Right atrium auricular region (tissue), 2 donors: ENCODE measurements around the gene NBAS. TPM values are rescaled to one million over a fixed set of nuclear protein-coding genes. Genes with fewer than 3 reads are reported as not detected.

Experiments
- DNase-seq: peaks from one replicate; pipeline ENCODE4 v3.0.0-alpha.2; 2019; ENCODE audit warnings: low spot score
- H3K27ac ChIP-seq, 2 donors: fragments of 200-600 bp; sonication (generic); 1 replicate in 1 of 2; 2 replicates in 1 of 2; pipeline ENCODE4 v1.5.1; 2016 to 2019
- H3K27me3 ChIP-seq, 2 donors: fragments of 200-600 bp; sonication (generic); one replicate each; pipeline versions ENCODE4 v1.5.1 to v1.6.0; 2017 to 2019
- H3K36me3 ChIP-seq: fragments of 200-600 bp; sonication (generic); one replicate; pipeline ENCODE4 v1.5.1; 2016
- H3K4me1 ChIP-seq, 2 donors: fragments of 200-600 bp; sonication (generic); one replicate each; pipeline versions ENCODE4 v1.5.1 to v1.6.0; 2017 to 2019
- H3K4me3 ChIP-seq, 2 donors: fragments of 200-600 bp; sonication (generic); 1 replicate in 1 of 2; 2 replicates in 1 of 2; pipeline ENCODE4 v1.5.1; 2017 to 2019; ENCODE audit warnings: mild to moderate bottlenecking in 1 of 2, moderate library complexity in 1 of 2
- H3K9me3 ChIP-seq, 2 donors: fragments of 200-600 bp; sonication (generic); one replicate each; pipeline ENCODE4 v1.5.1; 2019
- total RNA-seq, 2 donors: library from RNA; depleted of rRNA; stranded (reverse); fragments of >200 nt; gene quantifications; one replicate each; pipeline ENCODE4 v1.1.0, GENCODE V29; 2016
- TF ChIP-seq, protein P1 (sequence below), 2 donors: fragments of 200-600 bp; sonication (generic); IDR thresholded peaks; one replicate each; pipeline ENCODE4 v1.5.1; 2019; ENCODE audit warnings: antibody characterized with exemption in 2 of 2

NBAS gene
- total RNA-seq, 2 donors from 2014 or later: 31.1 to 39.1 TPM

DNA sequence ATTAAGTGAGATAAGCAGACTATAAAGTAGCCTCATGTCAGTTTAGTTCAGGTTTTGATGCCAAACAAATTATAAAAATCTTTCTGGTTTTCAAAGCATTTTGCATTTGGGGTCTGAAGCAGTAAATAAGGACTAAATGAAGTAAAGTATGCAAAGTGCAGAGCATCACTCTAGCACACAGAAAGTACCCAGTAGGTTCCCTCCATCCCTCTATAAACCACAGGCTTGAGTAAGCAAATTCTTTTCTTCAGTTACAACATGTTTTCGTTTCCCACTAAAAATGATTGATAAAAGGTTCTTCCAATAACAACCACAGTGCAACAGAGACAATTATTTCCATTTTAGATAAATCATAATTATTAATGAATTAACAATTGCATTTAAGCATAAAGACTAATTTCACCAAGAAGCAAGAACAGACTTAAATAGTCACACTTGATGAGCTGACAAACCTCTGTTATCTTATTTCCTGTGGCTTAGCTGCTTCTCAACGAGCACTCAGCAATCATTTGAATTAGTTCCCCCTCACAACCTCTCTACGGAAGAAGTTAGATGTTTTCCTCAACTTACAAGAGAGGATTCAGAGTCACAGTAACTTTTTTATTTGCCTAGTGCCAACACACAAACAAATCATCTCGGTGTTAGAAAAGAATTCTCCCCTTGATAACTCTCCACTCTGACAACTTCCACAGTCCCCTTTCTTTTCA, 249.8 kb downstream of the NBAS start:
- Histone ChIP-seq H3K36me3 (no peaks in the 10 kb centered on the region), H3K4me3 (no peak overlapping the region), H3K27me3 (no peaks in the 10 kb centered on the region), H3K27ac (no peak overlapping the region), H3K4me1 (no peaks in the 10 kb centered on the region), H3K9me3 (no peaks in the 10 kb centered on the region)
- no peak for DNase-seq
- TF ChIP-seq, protein P1, sequence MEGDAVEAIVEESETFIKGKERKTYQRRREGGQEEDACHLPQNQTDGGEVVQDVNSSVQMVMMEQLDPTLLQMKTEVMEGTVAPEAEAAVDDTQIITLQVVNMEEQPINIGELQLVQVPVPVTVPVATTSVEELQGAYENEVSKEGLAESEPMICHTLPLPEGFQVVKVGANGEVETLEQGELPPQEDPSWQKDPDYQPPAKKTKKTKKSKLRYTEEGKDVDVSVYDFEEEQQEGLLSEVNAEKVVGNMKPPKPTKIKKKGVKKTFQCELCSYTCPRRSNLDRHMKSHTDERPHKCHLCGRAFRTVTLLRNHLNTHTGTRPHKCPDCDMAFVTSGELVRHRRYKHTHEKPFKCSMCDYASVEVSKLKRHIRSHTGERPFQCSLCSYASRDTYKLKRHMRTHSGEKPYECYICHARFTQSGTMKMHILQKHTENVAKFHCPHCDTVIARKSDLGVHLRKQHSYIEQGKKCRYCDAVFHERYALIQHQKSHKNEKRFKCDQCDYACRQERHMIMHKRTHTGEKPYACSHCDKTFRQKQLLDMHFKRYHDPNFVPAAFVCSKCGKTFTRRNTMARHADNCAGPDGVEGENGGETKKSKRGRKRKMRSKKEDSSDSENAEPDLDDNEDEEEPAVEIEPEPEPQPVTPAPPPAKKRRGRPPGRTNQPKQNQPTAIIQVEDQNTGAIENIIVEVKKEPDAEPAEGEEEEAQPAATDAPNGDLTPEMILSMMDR (IDR thresholded peaks at IDR 0.05): no peak

DNA sequence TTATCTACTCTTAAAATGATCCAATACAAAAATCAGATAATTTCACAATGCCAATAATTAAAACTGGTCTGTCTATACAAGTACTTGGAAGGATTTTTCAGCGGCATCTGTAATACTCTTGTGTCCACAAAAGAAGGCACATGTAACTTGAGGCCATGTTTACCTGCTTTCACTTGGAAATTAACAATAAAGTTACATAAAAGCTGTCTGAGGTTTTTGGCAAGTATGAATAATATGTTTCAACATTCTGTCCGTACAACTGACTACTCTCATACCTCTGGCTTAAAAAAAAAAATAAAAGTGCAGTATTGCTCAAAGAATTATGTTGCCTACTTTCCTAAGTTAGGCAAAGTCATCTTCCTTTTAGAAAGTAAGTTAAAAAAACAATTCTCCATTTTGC, 253.6 kb downstream of the NBAS start:
- Histone ChIP-seq H3K36me3 (no peaks in the 10 kb centered on the region), H3K4me1 (no peaks in the 10 kb centered on the region), H3K27me3 (no peaks in the 10 kb centered on the region), H3K27ac (no peak overlapping the region), H3K4me3 (no peak overlapping the region), H3K9me3 (no peaks in the 10 kb centered on the region)
- TF ChIP-seq, protein P1 (IDR thresholded peaks at IDR 0.05): no peak
- DNase-seq: no peak

DNA sequence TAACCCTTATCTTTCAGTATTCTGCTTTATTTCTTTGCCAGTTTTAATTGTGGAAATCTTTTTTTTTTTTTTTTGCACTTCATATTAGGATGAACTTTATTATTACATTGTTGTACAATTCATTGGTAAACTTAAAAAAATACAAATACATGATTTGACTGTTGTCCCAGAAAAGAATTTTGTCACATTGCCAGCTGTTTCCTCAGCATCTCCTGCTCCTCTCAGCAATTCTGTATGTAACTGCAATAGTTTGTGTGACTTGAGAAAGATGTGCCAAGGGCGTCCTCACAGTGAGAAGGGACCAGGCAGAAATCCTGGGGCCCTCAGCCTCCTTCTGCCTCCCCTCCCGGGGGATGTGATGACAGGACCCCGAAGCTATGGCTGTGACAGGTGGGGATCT, 254.4 kb downstream of the NBAS start:
- TF ChIP-seq, protein P1 (IDR thresholded peaks at IDR 0.05): no peak
- no peaks in the 10 kb centered on the region for H3K27me3 ChIP-seq
- no peaks in the 10 kb centered on the region for H3K4me1 ChIP-seq
- no peaks in the 10 kb centered on the region for H3K36me3 ChIP-seq
- no peak overlapping the region for H3K4me3 ChIP-seq
- no peak overlapping the region for H3K27ac ChIP-seq
- H3K9me3 ChIP-seq: no peaks in the 10 kb centered on the region
- no peak for DNase-seq

DNA sequence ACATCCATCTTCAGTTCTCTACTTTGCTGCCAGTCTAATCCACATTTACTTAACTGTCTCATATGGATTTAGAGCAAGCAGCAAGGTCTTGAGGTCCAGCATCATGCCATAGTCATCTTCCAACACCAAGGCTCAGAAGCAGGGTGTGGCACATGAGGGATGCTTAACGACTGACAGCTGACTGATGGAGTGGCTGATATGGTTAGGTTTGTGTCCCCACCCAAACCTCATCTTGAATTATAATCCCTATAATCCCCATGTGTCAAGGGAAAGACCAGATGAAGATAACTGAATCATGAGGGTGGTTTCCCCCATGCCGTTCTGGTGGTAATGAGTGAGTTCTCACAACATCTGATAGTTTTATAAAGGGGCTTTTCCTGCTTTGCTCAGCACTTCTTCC, 257.3 kb downstream of the NBAS start:
- Histone ChIP-seq H3K36me3 (no peaks in the 10 kb centered on the region), H3K4me1 (no peaks in the 10 kb centered on the region), H3K27me3 (no peaks in the 10 kb centered on the region), H3K9me3 (no peaks in the 10 kb centered on the region), H3K27ac (no peak overlapping the region), H3K4me3 (no peak overlapping the region)
- no peak for DNase-seq
- TF ChIP-seq, protein P1 (IDR thresholded peaks at IDR 0.05): no peak

DNA sequence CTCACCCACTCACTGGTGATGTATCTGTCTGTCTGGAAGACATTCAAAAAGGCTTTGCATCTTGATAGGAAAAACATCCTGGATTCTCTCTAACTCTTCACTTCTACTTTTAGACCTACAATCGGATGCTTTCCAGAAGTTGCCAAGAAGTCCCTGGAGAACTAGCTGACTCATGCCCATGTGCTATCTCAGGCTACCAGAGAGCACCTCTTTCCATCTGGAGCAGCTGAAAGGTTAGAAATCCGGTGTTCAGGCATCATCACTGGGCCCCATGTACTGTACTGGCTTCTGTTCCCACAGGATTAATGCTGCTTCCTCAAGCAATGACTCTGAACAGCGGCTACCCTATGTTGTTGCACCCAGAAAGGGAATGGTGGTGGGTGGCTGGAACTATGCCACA, 259.0 kb downstream of the NBAS start:
- Histone ChIP-seq H3K4me3 (no peak overlapping the region), H3K4me1 (no peaks in the 10 kb centered on the region), H3K27ac (no peak overlapping the region), H3K27me3 (no peaks in the 10 kb centered on the region), H3K9me3 (no peaks in the 10 kb centered on the region), H3K36me3 (no peaks in the 10 kb centered on the region)
- TF ChIP-seq, protein P1 (IDR thresholded peaks at IDR 0.05): no peak
- DNase-seq: no peak
